K562 (cell line): ENCODE data around the gene GABBR1. TPM values are rescaled to one million over a fixed set of nuclear protein-coding genes. Genes with fewer than 3 reads are reported as not detected.

Experiments used
- ATAC-seq: fragments of 200-7000 bp; cut with Tn5 transposase; 3 replicates; pipeline ENCODE4 v1.9.1; 2020; ENCODE audit warnings: moderate library complexity
- BruUV-seq: library from RNA; stranded (reverse); fragments of 400-500 nt; replicated peaks from 2 replicates; lab custom pipeline; 2021; lab: Mats Ljungman, UMichigan
- CTCF ChIA-PET: fragments of 300-600 bp; formaldehyde crosslinking; extraction: SDS; loops from one replicate; lab custom pipeline; 2021; ENCODE audit warnings: low intra/inter-chr PET ratio; lab: Yijun Ruan, JAX
- POLR2A ChIA-PET: fragments of 300-600, 350-650 bp; sonication (Branson Sonifier 250); formaldehyde crosslinking; extraction: SDS; loops from one replicate; lab custom pipeline; 2021; ENCODE audit warnings: antibody characterized with exemption, inconsistent platforms; lab: Yijun Ruan, JAX
- DNase-seq, 4 experiments: peaks; one replicate each; pipeline versions ENCODE4 v3.0.0 to v3.0.0-alpha.2; 2011 to 2018; ENCODE audit warnings: low spot score in 3 of 4, mixed read lengths in 3 of 4; ENCODE audit errors: extremely low read depth in 1 of 4
- FAIRE-seq: peaks from 2 replicates; lab custom pipeline; 2011; peaks lifted over from hg19 to GRCh38; lab: Jason Lieb, UNC
- H2AFZ ChIP-seq: 2 replicates; pipeline ENCODE4 v1.6.0; 2011; ENCODE audit warnings: low read depth, low read length, control low read depth, inconsistent platforms
- H3K27ac ChIP-seq: fragments of 200-600 bp; 3 replicates; pipeline ENCODE4 v1.8.0; 2011; ENCODE audit warnings: low read depth, mild to moderate bottlenecking, control low read depth, inconsistent platforms, low read length, moderate library complexity, mixed read lengths; ENCODE audit errors: extremely low read depth
- H3K27me3 ChIP-seq, 2 experiments: fragments of 300-600 bp in 1 of 2; 2 replicates in 1 of 2; 3 replicates in 1 of 2; pipeline versions ENCODE4 v1.6.0 to v1.8.0; 2011; ENCODE audit warnings: inconsistent platforms in 2 of 2, low read length in 2 of 2, mild to moderate bottlenecking in 1 of 2, mixed read lengths in 1 of 2, moderate library complexity in 1 of 2; ENCODE audit not compliant: control insufficient read depth in 2 of 2, insufficient read depth in 2 of 2
- H3K36me3 ChIP-seq: fragments of 300-600 bp; 3 replicates; pipeline ENCODE4 v1.8.0; 2011; ENCODE audit warnings: mild to moderate bottlenecking, low read length, inconsistent platforms; ENCODE audit not compliant: control insufficient read depth, insufficient read depth
- H3K4me1 ChIP-seq, 2 experiments: fragments of 200-600 bp in 1 of 2; replicated peaks in 1 of 2; 2 replicates in 1 of 2; 3 replicates in 1 of 2; pipeline versions ENCODE4 v1.5.1 to v1.8.0; 2011; ENCODE audit warnings: inconsistent platforms in 2 of 2, low read length in 2 of 2, mild to moderate bottlenecking in 1 of 2, mixed read lengths in 1 of 2, moderate library complexity in 1 of 2; ENCODE audit not compliant: control insufficient read depth in 2 of 2, insufficient read depth in 2 of 2
- H3K4me2 ChIP-seq: 2 replicates; pipeline ENCODE4 v1.6.1; 2011; ENCODE audit warnings: low read length, control low read depth, inconsistent platforms, mixed read lengths; ENCODE audit not compliant: insufficient read depth
- H3K4me3 ChIP-seq: fragments of 200-600 bp; sonication (generic), shearing (Covaris generic); 2 replicates; pipeline ENCODE4 v1.5.1; 2016; ENCODE audit warnings: control low read depth, inconsistent platforms
- H3K79me2 ChIP-seq: fragments of 200-600 bp; 3 replicates; pipeline ENCODE4 v1.8.0; 2011; ENCODE audit warnings: low read length, inconsistent platforms; ENCODE audit not compliant: control insufficient read depth, insufficient read depth
- H3K9ac ChIP-seq, 2 experiments: 2 replicates each; pipeline versions ENCODE4 v1.6.0 to v1.6.1; 2011; ENCODE audit warnings: low read depth in 2 of 2, low read length in 2 of 2, control low read depth in 1 of 2, inconsistent platforms in 1 of 2, mild to moderate bottlenecking in 1 of 2, mixed read lengths in 1 of 2; ENCODE audit not compliant: insufficient read depth in 1 of 2
- H3K9me1 ChIP-seq: one replicate; pipeline ENCODE4 v1.6.0; 2011; ENCODE audit warnings: inconsistent platforms, mild to moderate bottlenecking, low read length, moderate library complexity; ENCODE audit not compliant: control insufficient read depth, insufficient read depth
- H3K9me3 ChIP-seq: replicated peaks from 2 replicates; pipeline ENCODE4 v1.5.1; 2011; ENCODE audit warnings: low read depth, low read length, inconsistent platforms; ENCODE audit not compliant: control insufficient read depth, insufficient read depth
- H4K20me1 ChIP-seq: replicated peaks from 2 replicates; pipeline ENCODE4 v1.6.1; 2011; ENCODE audit warnings: low read length, inconsistent platforms, mixed read lengths; ENCODE audit not compliant: control insufficient read depth, insufficient read depth
- ADNP ChIP-seq: fragments of 200-800 bp; sonication (Bioruptor generic); IDR thresholded peaks from 2 replicates; pipeline ENCODE4 v1.6.1; 2016; ENCODE audit warnings: missing genetic modification characterization, missing compliant biosample characterization
- BCOR ChIP-seq: fragments of 450-650 bp; IDR thresholded peaks from 2 replicates; pipeline ENCODE4 v1.6.1; 2016
- CBFA2T3 ChIP-seq: fragments of 450-650 bp; IDR thresholded peaks from 2 replicates; pipeline ENCODE4 v1.6.1; 2017
- KDM1A ChIP-seq, 2 experiments: fragments of 450-650 bp; IDR thresholded peaks; 2 replicates each; pipeline ENCODE4 v1.6.1; 2016; ENCODE audit warnings: mild to moderate bottlenecking in 2 of 2
- MECOM ChIP-seq: fragments of 250-450 bp; sonication (Bioruptor Pico); IDR thresholded peaks from 2 replicates; pipeline ENCODE4 v1.8.0; 2022; ENCODE audit warnings: inconsistent platforms
- RAD51 ChIP-seq: fragments of 450-650 bp; IDR thresholded peaks from 2 replicates; pipeline ENCODE4 v1.7.1; 2016; ENCODE audit warnings: low read depth, mild to moderate bottlenecking, borderline replicate concordance
- ZBTB12 ChIP-seq: fragments of 250-450 bp; sonication (Bioruptor Pico); IDR thresholded peaks from 2 replicates; pipeline ENCODE4 v1.4.0; 2020
- ZBTB49 ChIP-seq: sonication (generic); formaldehyde crosslinking; IDR thresholded peaks from 2 replicates; pipeline ENCODE4 v1.8.0; 2022; ENCODE audit warnings: missing genetic modification reagents, mild to moderate bottlenecking, borderline replicate concordance
- ZNF764 ChIP-seq: fragments of 250-450 bp; sonication (Bioruptor Pico); IDR thresholded peaks from 2 replicates; pipeline ENCODE4 v1.4.0; 2020; ENCODE audit warnings: low read depth, mild to moderate bottlenecking, moderate library complexity
- WGBS: fragments of 100-300 bp; shearing (Covaris generic); methylation state at CpG from one replicate; pipeline ENCODE4 v1.1.6; 2016; ENCODE audit warnings: low coverage, mixed read lengths; ENCODE audit not compliant: insufficient coverage; ENCODE audit errors: missing lambda C conversion rate; 5-methylcytosine and 5-hydroxymethylcytosine counted together
- in situ Hi-C: fragments of 300-500 bp; cut with MboI; formaldehyde crosslinking; loops from 4 replicates; pipeline ENCODE4 v1.15.0; 2018; ENCODE audit warnings: inconsistent platforms, mixed read lengths
- intact Hi-C: fragments of 100-400 bp; cut with micrococcal nuclease; formaldehyde crosslinking; loops from 2 replicates; pipeline ENCODE4 v1.14.2; 2022
- polyA plus RNA-seq, 8 experiments: library from polyadenylated mRNA; depleted of rRNA in 4 of 8; stranded (reverse) in 5 of 8; unstranded in 3 of 8; fragments of >200 nt; fragmentation: Nextera tagmentation in 2 of 8; fragmentation: Illumina TruSeq in 1 of 8; extraction: Ambion mirVana in 2 of 8; extraction: Trizol in 1 of 8; gene quantifications; 2 replicates each; pipeline versions ENCODE4 v1.2.1 to v1.2.3, GENCODE V29; 2011 to 2014; ENCODE audit warnings: inconsistent platforms in 1 of 8, missing spikeins in 1 of 8
- total RNA-seq, 7 experiments: library from RNA; depleted of rRNA in 6 of 7; stranded (reverse); fragments of >200 nt in 6 of 7; fragmentation: Illumina TruSeq in 2 of 7; extraction: Trizol in 2 of 7; gene quantifications; 2 replicates each; pipeline versions ENCODE4 v1.2.1 to v1.2.3, GENCODE V29; 2011 to 2021; ENCODE audit warnings: low replicate concordance in 1 of 7
- TF ChIP-seq, protein P1 (sequence below): sonication (generic); formaldehyde crosslinking; IDR thresholded peaks from 2 replicates; pipeline ENCODE4 v1.8.1; 2023; ENCODE audit warnings: mild to moderate bottlenecking, missing genetic modification reagents

GABBR1 gene
- total and polyA plus RNA-seq, 9 of the 15 experiments (the other 6 are each of a cell fraction or from before 2014, with no cell fraction given): 2.2 to 48.3 (median 20.8) TPM

- H3K27me3 ChIP-seq: no peaks in the 10 kb centered on the region
- ChIA-PET POLR2A (interaction anchor here (0.8 to 1.1 kb wide), 4 partner anchors 9 to 22 kb away, joined by 3 to 4 read pairs (median 4); partner anchors contain the start of gene GABBR1), CTCF (no interaction called here)
- intact Hi-C loops: no loop called here
- no peaks in the 10 kb centered on the region for H3K79me2 ChIP-seq
- H3K9ac ChIP-seq: no peak overlapping the region
- H3K36me3 ChIP-seq: peaks cover 88% of the 10 kb centered on the region
- peaks cover 5% of the 10 kb centered on the region in 2 experiments for H3K4me1 ChIP-seq
- DNase-seq (no peak), FAIRE-seq (no peak), ATAC-seq (no peak)
- in situ Hi-C loops: no loop called here
- H3K4me2 ChIP-seq: no peak overlapping the region
- no peak for TF ChIP-seq ZBTB12
- H2AFZ ChIP-seq: no peak overlapping the region
- no peak overlapping the region for H3K27ac ChIP-seq
- no TSS peak for BruUV-seq
- H4K20me1 ChIP-seq: no peaks in the 10 kb centered on the region
- H3K9me3 ChIP-seq: no peaks in the 10 kb centered on the region
- WGBS: 69% methylated on average over 1 of the region's 1 CpG
- no peaks in the 10 kb centered on the region for H3K9me1 ChIP-seq
- no peak overlapping the region for H3K4me3 ChIP-seq
These were observed 13.3 kb downstream of the GABBR1 start for GRCh38 chr6:29619578-29620160.

DNA sequence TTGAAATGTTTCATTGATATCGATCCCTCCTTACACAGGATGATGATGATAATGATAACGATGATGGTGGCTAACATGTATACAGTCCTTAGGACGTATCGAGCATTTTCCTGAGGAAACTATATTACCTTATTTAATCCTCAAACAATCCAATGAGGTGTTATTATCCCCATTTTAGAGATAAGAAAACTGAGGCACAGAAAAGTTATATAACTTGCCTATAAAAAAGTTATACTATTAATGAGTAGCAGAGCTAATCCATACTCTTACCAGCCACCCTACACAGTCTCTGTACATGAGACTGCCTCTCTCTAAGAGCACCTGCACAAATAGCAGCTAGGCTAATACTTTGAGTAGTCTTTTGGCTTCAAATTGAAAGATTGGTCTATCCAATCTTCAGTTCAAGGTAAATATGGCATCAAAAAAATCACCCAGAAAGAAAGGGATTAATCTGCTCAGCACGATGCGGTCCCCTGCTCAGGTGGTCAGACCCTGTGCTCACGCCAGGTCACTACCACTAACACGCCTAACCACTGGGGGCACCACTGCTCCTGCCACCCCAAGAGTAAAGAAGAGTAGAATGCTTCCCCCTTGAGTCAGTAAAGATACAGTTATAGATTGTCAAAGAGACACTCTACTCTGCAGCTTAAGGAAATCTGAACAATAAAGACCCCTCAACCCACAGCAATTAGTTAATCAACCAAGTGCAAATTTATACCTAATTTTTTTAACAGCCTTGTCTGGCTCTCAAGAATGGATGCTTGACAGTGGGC is 15.0 kb downstream of the GABBR1 start:
- no peaks in the 10 kb centered on the region for H3K79me2 ChIP-seq
- ChIA-PET POLR2A (interaction anchor here (0.9 to 1.7 kb wide), 3 partner anchors 9 to 28 kb away, joined by 3 to 8 read pairs (median 3); no protein-coding TSS in a partner anchor), CTCF (no interaction called here)
- no peak overlapping the region for H3K27ac ChIP-seq
- no peak overlapping the region for H3K4me3 ChIP-seq
- no peaks in the 10 kb centered on the region for H3K9me1 ChIP-seq
- in situ Hi-C loops: no loop called here
- intact Hi-C loops: no loop called here
- H3K9me3 ChIP-seq: no peaks in the 10 kb centered on the region
- no peaks in the 10 kb centered on the region for H3K4me1 ChIP-seq
- H2AFZ ChIP-seq: no peak overlapping the region
- no peak overlapping the region for H3K9ac ChIP-seq
- ATAC-seq: peak; percentile 94
- peak; percentile 49 to 82 (median 74) for DNase-seq
- H3K36me3 ChIP-seq: peaks cover 90% of the 10 kb centered on the region
- no TSS peak for BruUV-seq
- H3K27me3 ChIP-seq: no peaks in the 10 kb centered on the region
- FAIRE-seq: peak; percentile 65
- no peak overlapping the region for H3K4me2 ChIP-seq
- WGBS: 86% methylated on average over 8 of the region's 8 CpGs
- no peaks in the 10 kb centered on the region; the same call in 1 of the 2 replicates for H4K20me1 ChIP-seq
- TF ChIP-seq ADNP (peak; percentile 65), RAD51 (no peak), MECOM (CRISPR knock-in tag) (no peak), ZBTB49 (CRISPR knock-in tag) (no peak), CBFA2T3 (no peak), ZNF764 (no peak), BCOR (peak; percentile 74), KDM1A (IDR thresholded peaks at IDR 0.05) (peak; percentile 19 to 45; a peak in 1 of 4 replicates)
- TF ChIP-seq, protein P1, sequence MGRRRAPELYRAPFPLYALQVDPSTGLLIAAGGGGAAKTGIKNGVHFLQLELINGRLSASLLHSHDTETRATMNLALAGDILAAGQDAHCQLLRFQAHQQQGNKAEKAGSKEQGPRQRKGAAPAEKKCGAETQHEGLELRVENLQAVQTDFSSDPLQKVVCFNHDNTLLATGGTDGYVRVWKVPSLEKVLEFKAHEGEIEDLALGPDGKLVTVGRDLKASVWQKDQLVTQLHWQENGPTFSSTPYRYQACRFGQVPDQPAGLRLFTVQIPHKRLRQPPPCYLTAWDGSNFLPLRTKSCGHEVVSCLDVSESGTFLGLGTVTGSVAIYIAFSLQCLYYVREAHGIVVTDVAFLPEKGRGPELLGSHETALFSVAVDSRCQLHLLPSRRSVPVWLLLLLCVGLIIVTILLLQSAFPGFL (CRISPR knock-in tag): no peak
